OCI-LY3 (cell line): ENCODE measurements around the gene PICALM.

ENCODE experiments used
- CTCF ChIP-seq: fragments of 200-600, 300-600 bp; sonication (generic); IDR thresholded peaks from 2 replicates; pipeline ENCODE4 v1.5.1; 2014; ENCODE audit warnings: antibody characterized with exemption, low read length, low read depth
- EZH2phosphoT487 ChIP-seq: fragments of 200-600 bp; shearing (Covaris generic); IDR thresholded peaks from 2 replicates; pipeline ENCODE4 v1.6.1; 2018; ENCODE audit warnings: antibody characterized with exemption, mixed run types, low read depth

GRCh38 chr11:86069408-86070101 lies 671 bp upstream of the PICALM start:
- no peak for TF ChIP-seq CTCF
- no peak for TF ChIP-seq EZH2phosphoT487
